NCI-H2227 treated with DMSO at 0.1 percent for 48 hours (cell line): Measurements from ENCODE around the gene POU2AF1.

Source experiments
- DNase-seq: peaks from one replicate; lab custom pipeline; 2025; lab: John Stamatoyannopoulos, UW

The POU2AF1 gene

DNA sequence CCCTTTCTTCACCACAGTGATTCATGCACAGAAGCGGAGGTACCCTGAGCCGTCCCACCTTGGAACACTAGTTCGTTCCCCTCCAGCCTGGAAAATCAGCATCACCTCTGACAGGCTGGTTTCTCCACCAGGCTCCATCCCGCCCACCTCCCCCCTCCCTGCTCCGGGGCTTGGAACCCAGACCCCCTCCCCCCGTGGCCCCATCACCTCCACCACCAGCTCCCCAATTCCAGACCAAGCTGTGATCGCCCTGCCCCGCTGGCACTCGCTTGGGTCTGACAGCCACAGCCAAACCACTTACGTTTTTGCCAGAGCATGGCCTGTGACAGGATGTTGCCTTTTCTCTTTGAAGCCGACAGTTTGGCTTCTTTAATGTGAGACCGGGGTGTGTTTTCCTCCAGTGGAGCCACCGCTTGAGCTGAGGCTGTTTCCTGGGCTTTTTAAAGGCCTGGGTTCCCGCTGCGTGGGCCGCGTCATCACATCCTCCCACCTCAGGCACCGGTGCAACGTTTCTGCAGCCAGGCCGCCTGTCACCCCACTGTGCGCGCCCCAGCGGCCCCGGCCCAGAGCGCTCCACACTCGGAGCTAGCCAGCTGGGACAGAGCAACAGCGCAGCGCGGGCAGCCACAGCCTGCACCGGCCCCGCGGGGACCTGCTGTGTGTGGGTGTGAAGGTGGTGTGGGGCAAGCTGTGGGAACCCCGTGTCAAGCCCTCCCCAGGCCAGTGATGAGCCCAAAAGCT, at the start of gene POU2AF1:
POU2AF1 (minus strand) TSS at position 415 of the 741 bp plus-strand sequence; CDS start at position 317, 98 bp downstream.
- no peak for DNase-seq

GRCh38 chr11:111428113-111428876, 49.2 kb upstream of the POU2AF1 start:
- DNase-seq = no peak

DNA sequence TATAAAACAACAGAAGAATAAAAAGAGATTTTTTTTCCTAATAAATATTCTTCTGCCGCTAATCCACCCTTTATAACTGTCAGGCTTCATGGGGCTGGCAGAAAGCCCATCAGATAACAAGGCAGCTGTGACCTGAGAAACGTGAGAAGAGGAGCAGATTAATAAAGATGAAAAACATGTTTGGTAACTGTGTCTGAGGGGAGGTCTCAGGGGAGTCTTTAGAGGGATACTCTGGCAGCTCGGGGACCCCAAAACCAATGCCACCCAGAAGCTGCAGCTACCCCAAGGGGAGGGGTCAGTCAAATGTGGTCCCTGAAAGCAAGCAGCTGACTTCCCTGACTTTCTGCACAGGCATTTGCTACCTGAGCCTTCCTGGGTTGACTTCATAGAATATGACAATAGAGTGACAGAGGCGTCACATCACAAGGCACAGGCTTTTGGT, 48.4 kb upstream of the POU2AF1 start:
- DNase-seq = no peak

- DNase-seq = no peak
These were observed 47.5 kb upstream of the POU2AF1 start for GRCh38 chr11:111426617-111427016.

DNA sequence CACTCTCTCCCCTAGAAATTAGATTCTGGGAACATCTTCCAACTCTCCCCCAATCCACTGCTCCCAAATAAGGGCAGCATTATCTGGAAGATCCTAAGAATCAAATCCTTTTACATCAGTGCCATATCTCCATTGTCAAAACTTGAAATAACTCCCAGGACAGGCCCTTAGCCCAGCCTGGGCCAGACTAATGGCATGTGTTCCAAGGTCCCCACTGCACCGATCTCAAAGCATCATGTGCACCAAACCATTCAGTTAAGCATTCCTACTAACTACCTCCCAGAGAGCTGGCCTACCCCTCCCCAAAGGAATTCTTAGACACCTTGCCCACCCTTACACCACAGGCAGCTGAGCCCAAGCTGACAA, 44.2 kb upstream of the POU2AF1 start:
- no peak for DNase-seq

DNA sequence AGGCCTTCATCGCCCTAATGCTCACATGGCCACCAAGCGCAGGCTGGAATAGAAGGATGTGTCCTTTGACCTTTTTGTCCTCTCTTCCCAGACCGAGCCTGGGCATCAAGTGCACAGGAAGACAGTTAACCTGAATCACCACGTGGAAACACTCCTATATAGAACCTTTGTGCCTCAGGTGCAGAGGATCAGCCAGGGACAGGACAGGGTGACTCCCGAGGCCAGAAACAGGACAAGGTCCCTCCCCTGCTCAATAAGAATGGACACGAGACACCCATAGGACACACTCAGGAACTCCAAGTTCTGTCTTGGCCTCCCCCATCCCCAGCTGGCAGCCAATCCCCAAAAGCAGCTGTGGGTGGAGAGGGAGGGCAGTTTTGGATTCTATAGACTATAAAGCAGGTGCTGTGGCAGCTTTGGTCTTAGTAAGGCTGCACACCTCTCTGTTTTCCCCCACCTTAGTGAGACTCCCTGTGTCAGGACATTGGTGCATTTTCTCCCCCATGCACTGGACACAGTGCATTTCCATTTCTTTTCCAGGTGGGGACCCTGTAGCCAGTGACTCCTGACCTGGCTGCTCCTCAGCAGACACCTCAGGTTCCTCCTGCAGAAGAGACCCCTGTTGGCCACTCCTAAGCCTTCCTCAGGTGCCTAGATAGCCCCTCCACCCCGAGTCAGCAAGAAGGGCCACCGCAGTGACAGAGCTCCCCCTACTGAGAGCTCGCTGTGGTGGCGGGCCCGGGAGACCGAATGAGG, 43.6 kb upstream of the POU2AF1 start:
- no peak for DNase-seq

- DNase-seq = no peak
These were observed 42.2 kb upstream of the POU2AF1 start for GRCh38 chr11:111421251-111421650.

- DNase-seq = no peak
These were observed 40.7 kb upstream of the POU2AF1 start for GRCh38 chr11:111419641-111420327.

DNA sequence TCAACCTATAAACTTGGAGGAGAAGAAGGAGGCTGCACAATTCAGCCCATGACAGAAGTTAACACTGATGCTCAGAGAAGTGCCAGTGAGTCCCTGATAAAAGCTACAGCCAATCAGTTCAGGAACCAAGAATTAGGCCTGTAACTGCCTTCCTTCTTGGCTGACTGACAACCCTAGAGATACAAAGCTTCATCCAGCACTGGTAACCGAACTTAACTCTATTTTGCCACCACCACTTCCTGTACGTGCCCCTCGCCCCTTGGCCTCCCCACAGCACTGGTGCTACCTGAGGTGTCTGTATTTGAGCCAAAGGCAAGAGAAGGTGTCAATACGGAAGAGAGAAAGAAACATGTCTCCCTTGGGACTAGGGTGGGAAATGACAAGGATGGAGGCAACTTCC, 40.1 kb upstream of the POU2AF1 start:
- no peak for DNase-seq

GRCh38 chr11:111418436-111418787, 39.3 kb upstream of the POU2AF1 start:
- no peak for DNase-seq

GRCh38 chr11:111417766-111418435, 38.8 kb upstream of the POU2AF1 start:
- DNase-seq = no peak

DNA sequence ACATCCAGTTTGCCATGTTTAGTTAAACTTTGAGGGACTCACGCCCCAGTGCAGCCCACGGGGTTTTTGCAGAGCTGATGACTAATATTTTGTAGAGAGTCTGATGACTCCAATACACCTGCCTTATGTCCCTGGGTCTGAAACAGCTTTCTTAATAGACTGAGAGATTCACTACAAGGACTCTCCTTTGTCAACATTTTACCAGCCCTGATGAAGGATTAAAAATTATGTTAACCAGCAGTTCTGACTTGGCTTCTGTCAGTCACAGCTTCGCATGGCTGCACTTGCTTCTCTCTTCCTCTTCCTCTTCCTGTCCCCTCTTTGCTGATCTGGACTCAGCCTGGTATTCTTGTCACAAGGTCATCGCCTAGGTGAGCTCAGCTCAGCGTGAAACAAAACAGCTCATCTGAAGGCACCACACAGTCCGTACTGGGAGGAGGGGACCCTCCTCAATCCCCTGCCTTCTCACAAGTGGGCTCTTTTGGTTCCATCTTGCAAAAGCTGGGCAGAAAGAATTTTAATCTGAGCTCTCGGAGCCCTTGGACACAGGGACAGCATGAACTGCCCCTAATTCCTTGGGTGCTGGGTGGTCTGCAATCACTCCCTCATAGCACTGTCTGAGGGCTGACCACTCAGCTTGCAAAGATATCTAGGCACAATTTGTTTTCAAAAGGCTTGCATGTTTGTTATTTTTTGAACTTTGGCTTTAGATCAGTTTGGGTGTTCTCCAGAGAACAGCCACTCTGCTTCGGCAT, 38.1 kb upstream of the POU2AF1 start:
- DNase-seq = no peak

DNA sequence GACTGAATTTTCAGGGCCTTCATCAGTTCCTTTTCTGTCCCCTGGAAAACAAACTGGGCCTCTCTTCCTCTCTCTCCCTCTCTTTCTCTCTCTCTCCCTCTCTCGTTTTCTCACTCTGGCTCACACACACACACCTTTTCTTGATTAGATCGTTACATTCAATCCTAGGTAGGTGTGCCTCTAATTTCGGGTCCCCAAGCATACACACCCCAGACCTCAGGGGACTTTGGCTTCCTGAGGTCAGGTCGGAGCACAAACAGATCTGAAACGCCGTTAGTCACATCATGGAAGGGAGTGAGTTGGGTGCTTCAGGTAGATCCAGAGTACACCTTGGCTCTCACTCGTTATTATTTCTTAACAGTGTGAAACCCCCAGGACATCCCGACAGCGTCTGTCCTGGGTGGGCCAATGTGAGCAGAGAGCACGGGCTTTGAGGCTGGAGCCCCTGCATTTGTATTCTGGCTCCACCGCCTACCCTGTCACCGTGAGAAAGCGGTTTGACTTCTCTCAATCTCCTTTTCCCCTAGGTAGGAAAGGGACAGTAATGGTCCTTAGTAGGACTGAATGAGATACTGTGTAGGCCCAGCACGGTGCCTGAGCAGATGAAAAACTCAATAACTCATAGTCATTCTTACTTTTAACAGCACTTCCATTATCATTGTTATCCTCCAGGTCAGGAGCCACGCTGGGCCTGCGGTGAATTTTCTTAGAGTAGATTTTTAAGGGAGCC, 37.3 kb upstream of the POU2AF1 start:
- DNase-seq = no peak

DNA sequence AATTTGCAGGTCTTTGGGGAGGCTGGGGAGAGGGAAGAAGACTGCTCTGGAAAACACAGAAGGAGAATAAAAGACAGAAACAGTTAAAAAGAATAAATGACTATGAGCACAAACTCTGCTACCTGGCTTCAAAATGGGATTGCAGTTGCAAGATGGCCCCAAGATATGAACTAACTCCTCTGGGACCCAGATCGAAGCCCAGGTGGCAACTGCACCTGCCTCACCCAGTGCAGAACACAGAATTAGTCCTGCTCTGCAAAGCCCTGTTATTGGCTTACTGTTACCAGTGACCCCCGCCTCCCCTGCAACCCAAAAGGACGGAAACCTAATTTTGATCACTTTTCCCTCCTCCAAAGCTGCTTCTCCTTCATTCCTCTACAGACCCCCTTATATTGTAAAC, 35.9 kb upstream of the POU2AF1 start:
- no peak for DNase-seq

- DNase-seq = no peak
These were observed 35.3 kb upstream of the POU2AF1 start for GRCh38 chr11:111414267-111414931.

- DNase-seq = no peak
These were observed 34.8 kb upstream of the POU2AF1 start for GRCh38 chr11:111413849-111414248.

DNA sequence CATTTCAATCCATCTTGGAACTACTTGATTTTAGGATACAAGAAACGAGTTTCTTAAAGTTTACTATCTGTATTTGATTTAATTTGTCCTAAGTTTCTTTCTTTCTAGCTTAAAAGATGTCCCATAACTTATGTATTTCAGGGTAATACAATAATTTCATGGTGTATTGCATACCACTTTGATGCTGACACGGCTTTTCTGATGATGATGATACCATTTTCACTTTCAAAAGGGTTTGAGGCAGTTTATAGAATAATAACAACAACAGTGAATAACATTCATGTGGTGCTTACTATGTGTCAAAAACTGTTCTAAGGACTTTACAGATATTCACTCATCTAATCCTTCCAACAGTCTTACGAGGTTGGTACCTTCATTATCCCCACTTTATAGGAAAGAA, 33.2 kb upstream of the POU2AF1 start:
- no peak for DNase-seq

DNA sequence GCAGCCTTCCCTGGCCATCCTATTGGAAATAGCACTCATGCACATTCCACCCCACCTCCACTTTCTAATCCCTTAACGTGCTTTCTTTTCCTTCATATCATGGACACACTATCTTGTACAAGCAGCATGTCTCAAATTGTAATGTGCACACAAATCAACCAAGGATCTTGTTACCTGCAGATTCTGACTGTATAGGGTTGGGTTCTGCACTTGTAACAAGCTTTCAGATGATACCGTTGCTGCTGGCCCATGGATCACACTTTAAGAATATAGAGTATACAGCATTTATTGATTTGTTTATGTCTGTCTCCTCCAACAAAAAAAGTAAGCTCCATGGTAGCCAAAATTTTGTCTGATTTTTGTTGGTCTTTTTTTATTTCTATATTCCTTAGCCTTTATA, 32.4 kb upstream of the POU2AF1 start:
- no peak for DNase-seq

DNA sequence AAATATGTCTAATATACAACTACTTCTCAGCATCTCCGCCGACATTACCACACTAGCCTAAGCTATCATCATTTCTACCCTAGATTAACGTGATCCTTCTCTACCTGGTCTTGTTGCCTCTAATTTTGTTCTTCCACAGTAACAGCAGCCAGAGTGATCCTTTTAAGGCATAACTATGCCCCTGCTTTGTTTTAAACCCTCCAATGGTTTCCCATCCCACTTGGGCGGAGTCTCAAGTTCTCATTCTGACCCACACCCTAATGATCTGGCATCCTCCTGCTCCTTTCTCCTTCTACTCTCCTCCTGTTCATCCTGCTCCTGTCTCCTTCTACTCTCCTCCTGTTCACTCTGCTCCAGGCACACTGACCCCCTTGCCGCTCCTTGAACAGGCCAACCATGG, 31.9 kb upstream of the POU2AF1 start:
- no peak for DNase-seq

GRCh38 chr11:111409915-111410314, 30.8 kb upstream of the POU2AF1 start:
- no peak for DNase-seq
